HEK293 (cell line): Measurements from ENCODE around the gene WIPI1.

Source experiments
- CTCF ChIA-PET: fragments of 350-600 bp; formaldehyde crosslinking; extraction: SDS; loops from one replicate; lab custom pipeline; 2021; ENCODE audit warnings: antibody characterized with exemption; lab: Yijun Ruan, JAX
- POLR2A ChIA-PET: fragments of 300-600 bp; formaldehyde crosslinking; extraction: SDS; loops from one replicate; lab custom pipeline; 2020; ENCODE audit warnings: antibody characterized with exemption, inconsistent platforms; lab: Yijun Ruan, JAX
- H3K27ac ChIP-seq: fragments of 200-500 bp; sonication (Bioruptor generic); 2 replicates; pipeline ENCODE4 v1.5.1; 2014; ENCODE audit warnings: low read depth, low read length, control low read depth, inconsistent platforms; ENCODE audit errors: extremely low read depth
- H3K36me3 ChIP-seq, 2 experiments: fragments of 200-500 bp in 1 of 2; sonication (Bioruptor generic) in 1 of 2; 1 replicate in 1 of 2; 2 replicates in 1 of 2; pipeline ENCODE4 v1.5.1; 2014 to 2017; ENCODE audit warnings: inconsistent platforms in 2 of 2, low read length in 2 of 2; ENCODE audit not compliant: control insufficient read depth in 2 of 2, insufficient read depth in 1 of 2
- H3K4me1 ChIP-seq: fragments of 200-500 bp; sonication (Bioruptor generic); 2 replicates; pipeline ENCODE4 v1.5.1; 2014; ENCODE audit warnings: mild to moderate bottlenecking, low read length, inconsistent platforms; ENCODE audit not compliant: control insufficient read depth, insufficient read depth
- H3K4me3 ChIP-seq: 2 replicates; pipeline ENCODE4 v1.5.1; 2011; ENCODE audit warnings: low read depth, mild to moderate bottlenecking, control low read depth, low read length, moderate library complexity
- H3K9me3 ChIP-seq: fragments of 200-500 bp; sonication (Bioruptor generic); 2 replicates; pipeline ENCODE4 v1.5.1; 2014; ENCODE audit warnings: low read depth, low read length, inconsistent platforms; ENCODE audit not compliant: control insufficient read depth, insufficient read depth
- BCL11B ChIP-seq: fragments of 450-650 bp; formaldehyde crosslinking; IDR thresholded peaks from 2 replicates; pipeline ENCODE4 v1.5.1; 2016; ENCODE audit warnings: low read depth, missing biosample characterization, missing genetic modification characterization
- GFI1B ChIP-seq: fragments of 450-650 bp; formaldehyde crosslinking; IDR thresholded peaks from 2 replicates; pipeline ENCODE4 v1.5.1; 2016; ENCODE audit warnings: missing biosample characterization, missing genetic modification characterization
- GLI2 ChIP-seq: fragments of 450-650 bp; formaldehyde crosslinking; IDR thresholded peaks from 2 replicates; pipeline ENCODE4; 2017; ENCODE audit warnings: missing biosample characterization, missing genetic modification characterization, low read depth, borderline replicate concordance
- HOXC10 ChIP-seq: sonication (generic); formaldehyde crosslinking; IDR thresholded peaks from 2 replicates; pipeline ENCODE4 v1.8.1; 2023; ENCODE audit warnings: mild to moderate bottlenecking, missing genetic modification reagents
- HOXD13 ChIP-seq: sonication (generic); formaldehyde crosslinking; IDR thresholded peaks from 2 replicates; pipeline ENCODE4 v1.8.0; 2022; ENCODE audit warnings: missing genetic modification reagents, borderline replicate concordance
- ZFHX2 ChIP-seq: fragments of 450-650 bp; formaldehyde crosslinking; conservative IDR thresholded peaks from 2 replicates; pipeline ENCODE4 v1.5.1; 2016; ENCODE audit warnings: missing biosample characterization, missing genetic modification characterization
- ZFP37 ChIP-seq: fragments of 450-650 bp; formaldehyde crosslinking; IDR thresholded peaks from 2 replicates; pipeline ENCODE4 v1.5.1; 2016; ENCODE audit warnings: missing biosample characterization, missing genetic modification characterization
- ZNF16 ChIP-seq: fragments of 450-650 bp; formaldehyde crosslinking; IDR thresholded peaks from 2 replicates; pipeline ENCODE4 v1.5.1; 2016; ENCODE audit warnings: low read depth, missing biosample characterization, missing genetic modification characterization
- ZNF18 ChIP-seq: fragments of 450-650 bp; formaldehyde crosslinking; IDR thresholded peaks from 2 replicates; pipeline ENCODE4 v1.5.1; 2016; ENCODE audit warnings: missing biosample characterization, missing genetic modification characterization
- ZNF239 ChIP-seq: fragments of 450-650 bp; formaldehyde crosslinking; IDR thresholded peaks from 2 replicates; pipeline ENCODE4 v1.5.1; 2016; ENCODE audit warnings: missing biosample characterization, missing genetic modification characterization
- ZNF37A ChIP-seq: fragments of 450-650 bp; IDR thresholded peaks from 2 replicates; pipeline ENCODE4 v1.5.1; 2018; ENCODE audit warnings: missing biosample characterization, missing genetic modification characterization
- ZNF521 ChIP-seq: fragments of 450-650 bp; formaldehyde crosslinking; IDR thresholded peaks from 2 replicates; pipeline ENCODE4 v1.5.1; 2017; ENCODE audit warnings: missing biosample characterization, mild to moderate bottlenecking, missing genetic modification characterization
- ZNF558 ChIP-seq: fragments of 450-650 bp; formaldehyde crosslinking; IDR thresholded peaks from 2 replicates; pipeline ENCODE4 v1.5.1; 2016; ENCODE audit warnings: missing biosample characterization, missing genetic modification characterization
- ZNF677 ChIP-seq: fragments of 450-650 bp; IDR thresholded peaks from 2 replicates; pipeline ENCODE4 v1.5.0; 2018; ENCODE audit warnings: missing biosample characterization, mild to moderate bottlenecking, missing genetic modification characterization, moderate library complexity
- ZNF692 ChIP-seq: fragments of 450-650 bp; formaldehyde crosslinking; IDR thresholded peaks from 2 replicates; pipeline ENCODE4 v1.5.1; 2016; ENCODE audit warnings: missing biosample characterization, missing genetic modification characterization
- ZNF777 ChIP-seq: fragments of 450-650 bp; formaldehyde crosslinking; IDR thresholded peaks from 2 replicates; pipeline ENCODE4 v1.5.1; 2017; ENCODE audit warnings: missing biosample characterization, missing genetic modification characterization, borderline replicate concordance
- ZSCAN30 ChIP-seq: fragments of 450-650 bp; IDR thresholded peaks from 2 replicates; pipeline ENCODE4 v1.5.1; 2018; ENCODE audit warnings: missing biosample characterization, mild to moderate bottlenecking, missing genetic modification characterization, moderate library complexity
- TF ChIP-seq, protein P1 (sequence below): fragments of 450-650 bp; IDR thresholded peaks from 2 replicates; pipeline ENCODE4 v1.5.1; 2018; ENCODE audit warnings: missing biosample characterization, mild to moderate bottlenecking, missing genetic modification characterization
- TF ChIP-seq, protein P2 (sequence below): fragments of 450-650 bp; formaldehyde crosslinking; IDR thresholded peaks from 2 replicates; pipeline ENCODE4 v1.5.1; 2017; ENCODE audit warnings: missing biosample characterization, missing genetic modification characterization

Gene WIPI1

GRCh38 chr17:68431045-68431608 lies 26.2 kb downstream of the WIPI1 start (continued):
- TF ChIP-seq ZNF558 (tag by site-specific recombination): no peak
- no peak for TF ChIP-seq ZFHX2 (tag by site-specific recombination)
- TF ChIP-seq HOXC10 (CRISPR knock-in tag): no peak
- TF ChIP-seq GLI2 (tag by site-specific recombination): no peak

DNA sequence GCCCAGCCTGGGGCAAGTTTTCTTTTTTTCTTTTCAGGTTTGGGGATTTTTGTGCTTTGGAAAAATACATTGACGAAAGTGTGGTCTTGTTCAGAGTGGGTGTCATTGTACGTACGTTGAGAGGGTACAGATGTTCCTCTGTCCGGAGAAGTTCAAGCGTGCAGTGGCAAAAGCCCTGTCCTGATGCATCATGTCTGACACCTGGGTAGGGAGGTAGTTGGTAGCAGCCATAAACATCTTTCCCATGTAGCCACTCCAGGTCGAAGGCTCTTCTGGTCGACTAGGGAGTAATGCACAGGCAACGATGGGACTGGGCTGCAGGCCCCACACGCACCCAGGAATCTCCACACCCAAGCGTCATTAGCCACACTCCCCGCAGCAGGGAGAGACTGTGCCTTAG lies 27.4 kb downstream of the WIPI1 start:
- Histone ChIP-seq H3K9me3 (no peaks in the 10 kb centered on the region), H3K4me1 (no peaks in the 10 kb centered on the region), H3K4me3 (no peak overlapping the region), H3K27ac (no peak overlapping the region), H3K36me3 (peaks cover 7 to 11% of the 10 kb centered on the region in 2 experiments; a peak in 2 of 3 replicates)
- CTCF ChIA-PET: no interaction called here
- no peak for TF ChIP-seq ZNF521 (tag by site-specific recombination)
- TF ChIP-seq, protein P1, sequence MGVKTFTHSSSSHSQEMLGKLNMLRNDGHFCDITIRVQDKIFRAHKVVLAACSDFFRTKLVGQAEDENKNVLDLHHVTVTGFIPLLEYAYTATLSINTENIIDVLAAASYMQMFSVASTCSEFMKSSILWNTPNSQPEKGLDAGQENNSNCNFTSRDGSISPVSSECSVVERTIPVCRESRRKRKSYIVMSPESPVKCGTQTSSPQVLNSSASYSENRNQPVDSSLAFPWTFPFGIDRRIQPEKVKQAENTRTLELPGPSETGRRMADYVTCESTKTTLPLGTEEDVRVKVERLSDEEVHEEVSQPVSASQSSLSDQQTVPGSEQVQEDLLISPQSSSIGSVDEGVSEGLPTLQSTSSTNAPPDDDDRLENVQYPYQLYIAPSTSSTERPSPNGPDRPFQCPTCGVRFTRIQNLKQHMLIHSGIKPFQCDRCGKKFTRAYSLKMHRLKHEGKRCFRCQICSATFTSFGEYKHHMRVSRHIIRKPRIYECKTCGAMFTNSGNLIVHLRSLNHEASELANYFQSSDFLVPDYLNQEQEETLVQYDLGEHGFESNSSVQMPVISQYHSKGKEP: no peak
- TF ChIP-seq, protein P2, sequence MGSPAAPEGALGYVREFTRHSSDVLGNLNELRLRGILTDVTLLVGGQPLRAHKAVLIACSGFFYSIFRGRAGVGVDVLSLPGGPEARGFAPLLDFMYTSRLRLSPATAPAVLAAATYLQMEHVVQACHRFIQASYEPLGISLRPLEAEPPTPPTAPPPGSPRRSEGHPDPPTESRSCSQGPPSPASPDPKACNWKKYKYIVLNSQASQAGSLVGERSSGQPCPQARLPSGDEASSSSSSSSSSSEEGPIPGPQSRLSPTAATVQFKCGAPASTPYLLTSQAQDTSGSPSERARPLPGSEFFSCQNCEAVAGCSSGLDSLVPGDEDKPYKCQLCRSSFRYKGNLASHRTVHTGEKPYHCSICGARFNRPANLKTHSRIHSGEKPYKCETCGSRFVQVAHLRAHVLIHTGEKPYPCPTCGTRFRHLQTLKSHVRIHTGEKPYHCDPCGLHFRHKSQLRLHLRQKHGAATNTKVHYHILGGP (tag by site-specific recombination): no peak
- TF ChIP-seq ZNF239 (tag by site-specific recombination): no peak
- no peak for TF ChIP-seq BCL11B
- no peak for TF ChIP-seq ZNF37A (tag by site-specific recombination)
- TF ChIP-seq ZFP37: no peak
- TF ChIP-seq HOXD13: no peak
- no peak for TF ChIP-seq ZNF16
- TF ChIP-seq ZNF777: no peak
- TF ChIP-seq ZSCAN30: no peak
- TF ChIP-seq ZNF18 (tag by site-specific recombination): no peak
- TF ChIP-seq ZNF692 (tag by site-specific recombination): no peak
- no peak for TF ChIP-seq ZNF677 (tag by site-specific recombination)
- no peak for TF ChIP-seq GFI1B (tag by site-specific recombination)
- POLR2A ChIA-PET: no interaction called here
